ENCODE results near the gene YWHAE.
"Not testable (repeated sequence)": the region's sequence is repeated elsewhere in the genome, so short reads cannot be mapped to it uniquely, and the experiment has no call there.

Gene YWHAE

DNA sequence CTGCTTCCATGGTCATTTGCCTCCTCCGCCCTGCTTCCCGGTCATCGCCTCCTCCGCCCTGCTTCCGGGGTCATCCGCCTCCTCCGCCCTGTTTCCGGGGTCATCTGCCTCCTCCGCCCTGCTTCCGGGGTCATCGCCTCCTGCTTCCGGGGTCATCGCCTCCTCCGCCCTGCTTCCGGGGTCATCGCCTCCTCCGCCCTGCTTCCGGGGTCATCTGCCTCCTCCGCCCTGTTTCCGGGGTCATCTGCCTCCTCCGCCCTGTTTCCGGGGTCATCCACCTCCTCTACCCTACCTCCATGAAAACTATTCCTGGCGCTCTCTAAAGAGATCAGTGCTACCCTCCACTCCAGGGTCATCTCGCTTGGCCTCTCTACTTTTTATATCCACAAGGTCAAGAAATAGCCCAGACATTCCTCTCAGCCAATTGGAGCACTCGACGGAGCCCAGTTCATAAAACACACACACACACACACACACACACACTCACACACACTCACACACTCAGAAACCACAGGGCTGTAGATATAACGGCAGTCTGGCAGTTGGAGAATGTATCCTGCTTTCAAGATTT, 75.7 kb downstream of the YWHAE start:
- no peak for DNase-seq

DNA sequence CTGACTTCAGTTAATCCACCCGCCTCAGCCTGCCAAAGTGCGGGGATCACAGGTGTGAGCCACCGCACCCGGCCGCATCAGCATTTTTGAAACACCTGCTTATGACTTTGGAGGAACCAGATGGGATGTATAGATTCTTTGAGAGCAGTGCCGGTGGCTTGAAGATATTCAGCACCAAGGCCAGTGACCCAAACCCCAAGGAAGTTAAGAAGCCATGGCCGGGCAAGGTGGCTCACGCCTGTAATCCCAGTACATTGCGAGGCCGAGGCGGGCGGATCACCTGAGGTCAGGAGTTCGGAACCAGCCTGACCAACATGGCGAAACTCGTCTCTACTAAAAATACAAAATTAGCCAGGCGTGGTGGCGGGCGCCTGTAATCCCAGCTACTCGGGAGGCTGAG, 76.7 kb downstream of the YWHAE start:
- no peak for DNase-seq

DNA sequence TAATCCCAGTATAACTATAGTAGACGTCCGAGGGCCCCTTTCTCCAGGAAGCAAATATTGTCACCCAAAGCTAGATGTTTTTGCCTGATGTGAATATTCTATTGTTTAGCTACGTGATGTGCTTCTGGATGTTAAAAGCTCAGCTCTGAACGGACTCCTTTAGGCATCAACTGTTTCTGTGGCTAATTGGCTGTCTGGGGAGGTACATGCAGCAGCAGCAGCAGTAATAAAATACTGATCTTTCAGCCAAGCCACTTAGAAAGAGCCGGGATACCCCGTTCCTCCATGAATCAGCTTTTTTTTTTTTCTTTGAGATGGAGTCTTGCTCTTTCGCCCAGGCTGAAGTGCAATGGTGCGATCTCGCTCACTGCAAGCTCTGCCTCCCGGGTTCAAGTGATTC, 77.5 kb downstream of the YWHAE start:
- DNase-seq = no peak

DNA sequence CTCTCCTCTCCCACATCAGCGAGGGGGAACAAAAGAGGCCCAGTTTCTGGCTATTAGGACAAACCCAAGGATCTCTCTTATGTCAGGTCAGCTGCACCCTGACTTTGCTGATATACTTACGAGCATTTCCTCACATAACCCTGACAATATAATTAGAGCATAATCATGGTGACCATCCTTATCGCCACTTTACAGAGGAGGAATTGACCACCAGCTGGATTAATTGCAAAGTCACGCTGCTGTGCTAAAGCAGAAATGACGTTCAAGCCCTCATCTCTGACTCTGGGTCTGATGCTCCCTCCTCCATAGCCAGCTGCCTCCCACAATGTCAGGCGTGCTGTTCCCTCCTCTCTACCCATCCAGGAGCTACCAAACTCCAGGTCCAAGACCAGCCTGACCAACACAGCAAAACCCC, 78.0 kb downstream of the YWHAE start:
- no peak for DNase-seq

DNA sequence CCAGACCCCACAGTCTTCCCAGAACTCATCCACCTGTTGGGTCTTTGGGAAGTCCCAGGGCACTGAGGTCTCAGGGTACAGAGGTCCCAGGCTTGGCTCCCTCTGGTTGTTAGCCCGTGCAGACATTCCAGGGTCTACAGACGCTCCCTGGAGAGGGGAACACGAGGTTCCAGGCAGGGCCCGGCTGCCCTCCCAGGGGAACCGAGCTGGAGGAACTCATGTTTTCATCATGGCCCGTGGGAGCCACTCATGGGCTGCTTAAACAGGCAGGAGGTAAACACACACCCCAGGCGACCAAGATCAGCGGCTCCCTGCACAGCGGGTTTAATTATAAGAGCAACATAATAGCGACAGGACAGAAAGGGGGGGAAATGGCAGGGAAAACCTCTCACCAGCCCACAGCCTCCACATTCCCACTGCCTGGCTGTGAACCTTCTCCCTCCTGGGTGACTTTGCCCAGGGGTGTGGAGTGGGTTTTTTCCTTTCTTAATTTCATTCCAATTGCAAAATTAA, 84.1 kb downstream of the YWHAE start:
- DNase-seq = no peak

DNA sequence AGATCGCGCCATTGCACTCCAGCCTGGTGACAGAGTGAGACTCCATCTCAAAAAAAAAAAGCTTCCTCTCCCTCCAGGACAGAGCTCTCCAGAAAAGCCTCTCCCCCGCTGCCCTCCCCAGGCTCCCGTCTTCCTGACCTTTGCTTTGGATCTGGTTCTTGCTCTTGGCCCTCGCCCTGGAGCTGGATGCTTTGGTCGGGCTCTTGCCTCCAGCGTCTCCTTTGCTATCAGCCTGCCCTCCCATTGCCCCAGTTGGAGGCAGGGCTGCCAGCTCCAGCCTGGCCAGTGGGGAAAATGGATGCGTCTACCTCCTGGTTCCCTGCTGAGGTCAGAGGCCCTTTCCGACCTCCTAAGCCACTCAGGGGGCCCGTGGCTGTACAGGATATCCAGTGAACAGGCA, 84.6 kb downstream of the YWHAE start:
- no peak for DNase-seq

DNA sequence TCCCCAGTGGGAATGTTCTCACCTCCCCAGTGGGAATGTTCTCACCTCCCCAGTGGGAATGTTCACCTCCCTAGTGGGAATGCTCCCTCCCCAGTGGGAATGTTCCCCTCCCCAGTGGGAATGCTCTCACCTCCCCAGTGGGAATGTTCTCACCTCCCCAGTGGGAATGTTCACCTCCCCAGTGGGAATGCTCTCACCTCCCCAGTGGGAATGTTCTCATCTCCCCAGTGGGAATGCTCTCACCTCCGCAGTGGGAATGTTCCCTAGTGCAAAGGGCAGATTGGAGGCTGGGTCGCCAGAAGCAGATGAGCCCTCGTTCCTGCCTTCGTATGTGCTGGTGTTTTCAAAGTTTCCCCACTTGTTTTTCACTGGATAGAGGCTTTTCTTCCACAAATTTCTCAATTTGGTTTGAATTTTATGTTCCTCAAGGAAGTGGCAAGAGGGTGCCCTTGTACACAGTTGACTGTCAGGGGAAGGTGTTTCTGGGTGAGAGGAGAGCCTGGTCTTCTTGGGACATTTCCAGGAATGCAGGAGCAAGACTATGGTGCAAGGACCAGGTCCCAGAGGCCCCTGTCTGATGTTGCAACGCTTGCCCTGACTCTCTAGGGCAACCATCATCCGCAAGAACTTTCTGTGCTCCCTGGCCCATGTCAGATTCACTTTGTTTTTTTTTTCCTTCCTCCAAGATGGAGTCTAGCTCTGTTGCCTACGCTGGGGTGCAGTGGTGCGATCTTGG, 86.6 kb downstream of the YWHAE start:
- DNase-seq = no peak

DNA sequence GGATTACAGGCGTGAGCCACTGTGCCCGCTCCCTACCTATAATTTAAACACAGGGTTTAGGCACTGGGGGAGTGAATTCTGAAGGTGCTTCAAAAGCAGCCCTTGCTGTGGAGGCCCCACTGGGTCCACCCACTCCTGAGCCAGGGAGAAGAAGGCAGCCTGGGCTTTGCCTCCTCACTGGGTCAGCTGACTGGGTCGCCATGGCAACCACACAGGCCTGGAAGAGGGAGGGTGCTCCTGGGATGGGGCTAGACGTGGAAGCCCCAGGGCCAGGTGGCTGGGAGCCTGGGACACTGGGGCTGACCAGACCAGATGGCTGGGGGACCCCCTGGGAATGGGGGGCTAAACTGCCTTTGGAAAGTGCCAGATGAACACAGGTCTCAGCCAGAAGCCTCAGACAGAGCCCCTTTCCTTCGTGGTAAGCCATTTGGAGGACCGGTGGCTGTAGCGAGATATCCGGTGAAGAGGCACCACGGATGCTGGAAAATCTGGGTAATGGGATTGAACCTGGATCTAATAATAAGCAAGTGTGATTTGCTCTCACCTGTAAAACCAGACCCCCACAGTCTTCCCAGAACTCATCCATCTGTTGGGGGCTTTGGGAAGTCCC, 87.7 kb downstream of the YWHAE start:
- no peak for DNase-seq

DNA sequence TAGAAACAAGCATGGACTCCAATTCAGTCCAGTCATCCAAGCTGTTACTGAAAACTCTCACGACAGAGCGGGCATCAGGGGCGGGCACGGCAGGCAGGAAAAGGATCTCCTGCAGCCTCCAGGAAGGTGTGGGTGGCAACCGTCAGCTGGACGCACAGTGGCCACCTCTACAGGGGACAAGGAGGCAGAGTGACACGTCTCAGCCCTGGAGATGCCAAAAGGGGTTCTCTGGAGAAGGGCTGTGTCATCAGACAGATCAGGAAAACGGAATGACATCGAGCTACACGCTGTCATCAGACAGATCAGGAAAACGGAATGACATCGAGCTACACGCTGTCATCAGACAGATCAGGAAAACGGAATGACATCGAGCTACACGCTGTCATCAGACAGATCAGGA, 92.2 kb downstream of the YWHAE start:
- DNase-seq = not testable (repeated sequence)

DNA sequence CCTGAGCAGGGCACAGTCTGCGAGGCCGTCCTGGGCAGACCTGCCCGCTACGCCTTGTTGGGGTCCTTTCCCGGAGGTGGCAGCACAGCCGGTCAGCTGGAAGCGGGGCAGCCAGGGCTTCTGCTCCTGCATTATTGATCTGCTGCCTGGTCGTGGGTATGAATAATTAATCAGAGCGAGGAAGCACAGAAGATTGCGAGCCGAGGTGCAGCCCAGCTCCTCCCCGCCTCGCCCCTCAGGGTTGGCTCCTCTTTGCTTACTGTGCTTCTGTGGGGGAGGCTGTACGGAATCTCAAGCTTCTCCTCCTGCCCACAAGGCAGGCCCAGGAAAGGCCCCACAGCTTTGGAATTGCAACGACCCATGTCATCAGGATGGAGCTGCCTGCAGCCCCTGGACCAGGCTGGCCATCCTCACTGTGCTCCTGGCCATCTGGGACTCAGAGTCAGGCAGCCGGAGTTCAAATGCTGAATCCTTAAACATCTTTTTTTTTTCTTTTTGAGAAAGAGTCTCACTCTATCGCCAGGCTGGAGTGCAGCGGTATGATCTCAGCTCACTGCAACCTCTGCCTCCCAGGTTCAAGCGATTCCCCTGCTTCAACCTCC, 95.0 kb downstream of the YWHAE start:
- no peak for DNase-seq

DNA sequence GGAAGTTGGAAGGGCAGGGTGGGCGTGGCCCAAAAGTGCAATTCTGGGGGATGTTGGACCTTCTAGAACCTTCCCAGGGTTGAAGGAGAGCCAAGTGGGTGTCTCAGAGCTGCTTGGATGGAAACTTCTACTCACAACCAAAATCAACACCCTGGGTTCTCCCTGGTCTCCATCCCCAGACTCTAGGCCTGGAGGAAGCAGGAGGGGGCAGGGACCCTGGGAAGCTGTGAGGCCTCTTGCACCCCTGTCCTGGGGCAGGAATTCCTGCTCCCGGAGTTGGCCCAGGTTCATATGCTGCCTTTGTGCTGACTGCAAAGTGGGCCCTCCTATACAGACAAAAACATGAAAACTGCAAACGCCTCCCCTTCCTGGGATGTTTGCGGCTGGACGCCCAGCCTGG, 95.5 kb downstream of the YWHAE start:
- DNase-seq = no peak

DNA sequence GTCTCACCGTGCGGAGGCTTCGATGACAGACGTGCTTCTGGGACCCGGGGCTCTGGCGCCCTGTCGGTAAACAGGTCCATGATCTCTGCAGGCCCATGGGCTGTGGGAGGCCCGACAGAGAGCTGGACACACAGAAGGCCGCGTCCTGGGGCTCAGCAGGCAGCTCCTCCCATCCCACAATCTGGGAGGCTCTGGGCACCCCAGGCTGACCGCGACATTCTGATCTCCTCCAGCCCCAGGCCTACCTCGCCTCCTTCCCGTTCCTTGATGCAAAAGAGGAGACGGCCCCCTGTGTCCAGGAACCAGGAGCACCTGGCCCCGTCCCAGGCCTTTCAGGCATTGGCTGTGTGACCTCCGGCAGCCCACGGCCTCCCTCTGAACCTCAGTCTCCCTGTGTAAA, 97.3 kb downstream of the YWHAE start:
- DNase-seq = no peak

DNA sequence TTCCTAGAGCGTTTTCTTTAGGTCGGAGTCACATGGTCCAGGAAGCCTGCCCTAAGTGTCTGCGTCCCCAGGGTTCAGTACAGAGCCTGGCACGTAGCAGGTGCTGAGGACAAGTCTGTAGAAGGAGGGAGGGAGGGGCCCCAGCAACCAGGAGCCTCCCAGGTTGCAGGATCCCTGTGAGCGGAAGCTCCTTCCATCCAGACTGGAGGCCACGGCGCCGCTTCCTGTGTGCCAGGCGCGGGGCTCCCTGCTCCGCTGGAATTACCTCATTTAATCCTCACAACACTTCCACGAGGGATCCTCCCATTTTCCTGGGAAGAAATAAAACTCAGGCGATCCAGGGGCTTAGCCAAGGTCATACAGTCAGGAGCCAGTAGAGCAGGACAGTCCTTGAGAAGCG, 98.5 kb downstream of the YWHAE start:
- DNase-seq = no peak

DNA sequence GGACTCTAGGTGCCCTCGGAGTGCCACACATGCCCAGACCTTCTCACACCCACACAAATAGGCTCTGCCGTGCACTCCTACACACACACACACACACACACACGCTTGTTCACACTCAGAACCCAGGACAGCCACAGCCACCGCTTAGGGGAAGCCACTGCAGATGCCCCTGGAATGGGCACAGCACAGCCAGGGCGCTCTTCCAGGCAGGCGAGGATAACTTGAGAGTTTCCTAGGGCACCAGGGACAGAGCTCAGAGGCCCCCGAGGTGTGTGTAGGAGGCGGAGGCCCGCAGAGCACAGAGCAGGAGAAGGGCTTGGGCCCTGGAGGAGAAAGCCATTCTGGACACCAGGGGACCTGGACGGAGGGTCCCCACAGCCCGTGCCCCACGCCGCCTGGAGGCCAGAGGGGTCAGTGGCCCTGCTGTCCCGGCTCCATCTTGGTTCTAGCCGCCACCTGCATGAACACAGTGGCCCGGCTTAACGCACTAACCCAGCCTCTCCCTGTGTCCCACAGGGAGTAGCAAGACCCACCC, 99.6 kb downstream of the YWHAE start:
- no peak for DNase-seq

DNA sequence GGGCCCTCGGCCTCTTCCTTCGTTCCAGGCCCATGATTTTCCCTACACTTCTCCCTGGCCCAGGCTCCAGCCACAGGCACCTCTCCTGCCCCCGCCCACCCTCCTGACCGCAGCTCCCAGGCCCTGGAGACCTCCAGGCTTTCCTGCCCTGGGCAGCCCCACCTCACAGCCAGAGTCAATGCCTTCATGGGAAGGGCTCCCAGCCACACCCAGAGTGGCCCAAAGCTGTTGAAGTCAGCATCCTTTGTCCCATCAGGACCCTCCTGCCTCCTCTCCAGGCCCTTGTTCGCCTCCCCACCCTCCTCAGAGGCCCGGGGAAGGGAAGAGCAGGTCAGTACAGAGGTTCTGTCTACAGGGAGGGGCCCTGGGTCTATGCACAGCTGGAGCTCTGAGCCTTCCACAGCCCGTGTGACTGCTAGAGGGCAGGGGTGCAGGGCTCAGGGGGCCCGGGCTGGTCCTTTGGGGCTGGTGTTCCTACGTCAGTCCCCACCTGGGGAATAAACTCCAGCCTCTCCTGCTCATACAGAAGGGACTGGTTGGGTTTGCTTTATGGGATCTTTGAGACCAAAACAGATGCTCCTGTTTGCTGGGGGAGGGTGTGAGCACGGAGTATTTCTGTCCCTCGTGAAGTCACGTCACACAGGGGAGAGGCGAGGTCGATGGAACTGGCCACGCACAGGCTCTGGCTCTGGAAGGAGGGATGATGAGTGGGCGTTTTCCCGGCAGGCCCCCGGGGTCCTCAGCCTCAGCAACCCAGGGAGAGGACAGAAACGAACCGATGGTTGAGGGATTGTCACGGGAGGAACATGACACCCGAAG, 100.3 kb downstream of the YWHAE start:
- DNase-seq = no peak

DNA sequence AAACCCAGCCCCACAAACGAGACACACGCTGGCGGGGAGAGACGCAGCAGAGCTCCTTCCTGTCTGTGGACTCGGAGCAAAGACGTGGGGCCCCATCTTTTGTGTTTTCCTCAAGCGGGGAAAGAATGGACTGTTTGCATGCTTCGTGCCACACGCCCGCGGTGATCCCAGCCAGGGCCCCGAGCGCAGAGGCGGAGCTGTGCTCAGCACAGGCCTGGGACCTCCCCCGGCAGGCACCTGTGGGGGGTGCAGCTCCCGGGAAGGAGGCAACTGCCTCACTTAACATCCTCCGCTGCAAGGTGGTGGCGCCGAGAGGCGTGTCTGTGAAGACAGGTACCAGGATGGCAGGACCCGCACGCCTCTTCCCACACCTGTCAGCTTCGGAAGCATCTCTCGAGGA, 101.4 kb downstream of the YWHAE start:
- DNase-seq = no peak
